Stomach (tissue), 4 donors: ENCODE data around the gene ZEB1.

Source experiments
- CTCF ChIP-seq, 7 experiments: fragments of 450-650 bp in 4 of 7; fragments of 200-600 bp in 3 of 7; sonication (generic) in 3 of 7; IDR thresholded peaks; one replicate each; pipeline ENCODE4 v1.5.1; 2016 to 2019; ENCODE audit warnings: antibody characterized with exemption in 7 of 7, control low read depth in 2 of 7, mild to moderate bottlenecking in 1 of 7
- POLR2A ChIP-seq, 4 donors: fragments of 450-650 bp; IDR thresholded peaks; one replicate each; pipeline ENCODE4 v1.6.1; 2016; ENCODE audit warnings: antibody characterized with exemption in 4 of 4, control low read depth in 2 of 4, mild to moderate bottlenecking in 1 of 4, moderate library complexity in 1 of 4
- POLR2AphosphoS5 ChIP-seq, 3 donors: sonication (generic); formaldehyde crosslinking; IDR thresholded peaks; one replicate each; pipeline ENCODE4 v1.6.1; 2016; ENCODE audit warnings: antibody characterized with exemption in 3 of 3

- no peak for TF ChIP-seq POLR2A (IDR thresholded peaks at IDR 0.05)
- no peak for TF ChIP-seq POLR2AphosphoS5 (IDR thresholded peaks at IDR 0.05)
- TF ChIP-seq CTCF (IDR thresholded peaks at IDR 0.05): no peak
Observed at GRCh38 chr10:31396376-31396775, 77.4 kb downstream of the ZEB1 start.
